B cell (primary cell): Measurements from ENCODE around the gene DGCR8. TPM values are rescaled to one million over a fixed set of nuclear protein-coding genes. Genes with fewer than 3 reads are reported as not detected.

ENCODE experiments used
- ATAC-seq: fragments of 200-7000 bp; cut with Tn5 transposase; one replicate; pipeline ENCODE4 v1.10.0; 2021; ENCODE audit warnings: low read depth, mild to moderate bottlenecking, moderate number of reproducible peaks, moderate library complexity
- CTCF ChIA-PET: fragments of 350-600 bp; sonication (Branson Sonifier 250); formaldehyde crosslinking; loops from one replicate; lab custom pipeline; 2021; ENCODE audit warnings: antibody characterized with exemption, inconsistent platforms; lab: Charles Lee
- POLR2A ChIA-PET: fragments of 350-600 bp; sonication (Branson Sonifier 250); formaldehyde crosslinking; loops from one replicate; lab custom pipeline; 2021; ENCODE audit warnings: antibody characterized with exemption; lab: Charles Lee
- DNase-seq: peaks from one replicate; pipeline ENCODE4 v3.0.0; 2013
- H2AFZ ChIP-seq: 2 replicates; pipeline ENCODE4 v1.6.1; 2012; ENCODE audit warnings: mild to moderate bottlenecking, low read depth, low read length; ENCODE audit not compliant: insufficient read depth, poor library complexity, severe bottlenecking
- H3K27ac ChIP-seq, 2 donors: 1 replicate in 1 of 2; 2 replicates in 1 of 2; pipeline ENCODE4 v1.5.1; 2012 to 2013; ENCODE audit warnings: low read length in 2 of 2, mild to moderate bottlenecking in 2 of 2, moderate library complexity in 1 of 2
- H3K27me3 ChIP-seq, 4 experiments: fragments of 200-600 bp in 1 of 4; sonication (generic) in 1 of 4; replicated peaks in 1 of 4; 1 replicate in 2 of 4; 2 replicates in 2 of 4; pipeline versions ENCODE4 v1.6.1 to v1.7.0; 2013 to 2016; ENCODE audit warnings: low read length in 3 of 4, mild to moderate bottlenecking in 2 of 4, mixed read lengths in 1 of 4, moderate library complexity in 1 of 4; ENCODE audit not compliant: insufficient read depth in 4 of 4, control insufficient read depth in 3 of 4; ENCODE audit errors: control extremely low read depth in 1 of 4
- H3K36me3 ChIP-seq, 2 experiments: replicated peaks in 1 of 2; 1 replicate in 1 of 2; 2 replicates in 1 of 2; pipeline versions ENCODE4 v1.6.1 to v1.7.1; 2013; ENCODE audit warnings: low read length in 1 of 2; ENCODE audit not compliant: insufficient read depth in 2 of 2, control insufficient read depth in 1 of 2; ENCODE audit errors: control extremely low read depth in 1 of 2, extremely low read depth in 1 of 2
- H3K4me1 ChIP-seq, 2 donors: fragments of 200-600 bp in 1 of 2; sonication (generic) in 1 of 2; 1 replicate in 1 of 2; 2 replicates in 1 of 2; pipeline versions ENCODE4 v1.5.1 to v1.6.1; 2013 to 2017; ENCODE audit warnings: low read length in 2 of 2; ENCODE audit not compliant: control insufficient read depth in 2 of 2, insufficient read depth in 2 of 2
- H3K4me2 ChIP-seq: replicated peaks from 2 replicates; pipeline ENCODE3; 2012; ENCODE audit warnings: mild to moderate bottlenecking, low read depth, low read length; ENCODE audit not compliant: poor library complexity, severe bottlenecking
- H3K4me3 ChIP-seq, 5 experiments: fragments of 200-600 bp in 1 of 5; sonication (generic) in 1 of 5; 1 replicate in 3 of 5; 2 replicates in 2 of 5; pipeline versions ENCODE4 v1.5.1 to v1.7.0; 2011 to 2016; ENCODE audit warnings: low read length in 4 of 5, mild to moderate bottlenecking in 4 of 5, low read depth in 2 of 5, control low read depth in 1 of 5, moderate library complexity in 1 of 5; ENCODE audit not compliant: insufficient read depth in 1 of 5; ENCODE audit errors: control extremely low read depth in 1 of 5, extremely low read depth in 1 of 5
- H3K79me2 ChIP-seq: fragments of 200-600 bp; sonication (generic); one replicate; pipeline ENCODE4 v1.6.0; 2016; ENCODE audit warnings: low read length; ENCODE audit not compliant: control insufficient read depth, insufficient read depth
- H3K9ac ChIP-seq: fragments of 200-600 bp; sonication (generic); 2 replicates; pipeline ENCODE4 v1.6.1; 2017; ENCODE audit warnings: mild to moderate bottlenecking, low read length, moderate library complexity
- H3K9me3 ChIP-seq, 3 donors: one replicate each; pipeline versions ENCODE4 v1.6.1 to v1.7.1; 2013; ENCODE audit warnings: low read length in 2 of 3; ENCODE audit not compliant: control insufficient read depth in 2 of 3, insufficient read depth in 1 of 3; ENCODE audit errors: control extremely low read depth in 1 of 3
- H4K20me1 ChIP-seq: 2 replicates; pipeline ENCODE4 v1.6.0; 2012; ENCODE audit warnings: mild to moderate bottlenecking, low read length; ENCODE audit not compliant: insufficient read depth, control insufficient read depth, poor library complexity, severe bottlenecking
- H3K27ac Mint-ChIP-seq: one replicate; pipeline ENCODE4 v1.8.0; 2021; ENCODE audit warnings: mixed read lengths
- H3K27me3 Mint-ChIP-seq: one replicate; pipeline ENCODE4 v1.8.0; 2021; ENCODE audit warnings: mixed read lengths
- H3K4me1 Mint-ChIP-seq: one replicate; pipeline ENCODE4 v1.8.0; 2021; ENCODE audit warnings: mixed read lengths
- H3K4me3 Mint-ChIP-seq: one replicate; pipeline ENCODE4 v1.8.0; 2021; ENCODE audit warnings: mixed read lengths
- H3K9me3 Mint-ChIP-seq: one replicate; pipeline ENCODE4 v1.8.0; 2022; ENCODE audit warnings: mixed read lengths; ENCODE audit not compliant: insufficient read depth
- EZH2 ChIP-seq: IDR thresholded peaks from 2 replicates; pipeline ENCODE4 v1.6.1; 2012; ENCODE audit warnings: borderline replicate concordance, low read depth, mild to moderate bottlenecking, moderate library complexity, low read length; ENCODE audit not compliant: insufficient read depth, poor library complexity, severe bottlenecking
- WGBS: methylation state at CpG from one replicate; pipeline ENCODE4 v1.1.5; 2013; ENCODE audit warnings: missing lambda C conversion rate; ENCODE audit not compliant: insufficient coverage; 5-methylcytosine and 5-hydroxymethylcytosine counted together
- intact Hi-C: fragments of 100-400 bp; cut with micrococcal nuclease; formaldehyde crosslinking; loops from one replicate; pipeline ENCODE4 v1.10.0; 2022
- polyA plus RNA-seq: library from polyadenylated mRNA; depleted of rRNA; stranded (reverse); fragments of >200 nt; gene quantifications from 2 replicates; pipeline ENCODE4 v1.2.3, GENCODE V29; 2012
- total RNA-seq, 2 donors: library from RNA; stranded (reverse); fragments of 120-200 nt in 1 of 2; gene quantifications; 1 replicate in 1 of 2; 2 replicates in 1 of 2; pipeline versions ENCODE4 v1.2.3 to v1.2.4, GENCODE V29; 2013 to 2022
- TF ChIP-seq, protein P1 (sequence below): fragments of 200-600 bp; IDR thresholded peaks from one replicate; pipeline ENCODE4 v1.8.0; 2022; ENCODE audit warnings: antibody characterized with exemption, mild to moderate bottlenecking

The DGCR8 gene
- total and polyA plus RNA-seq, 2 donors (not counting 1 experiment from before 2014, with no cell fraction given): 19.6 to 43.2 TPM

- Histone ChIP-seq H3K4me3 (no peak overlapping the region), H3K36me3 (peaks cover 0 to 4% of the 10 kb centered on the region in 2 experiments), H3K27ac (no peak overlapping the region), H3K27me3 (no peaks in the 10 kb centered on the region), H3K4me2 (no peak overlapping the region), H2AFZ (no peak overlapping the region), H3K4me1 (no peaks in the 10 kb centered on the region), H4K20me1 (no peaks in the 10 kb centered on the region), H3K9me3 (peaks cover 0 to 3% (median 0%) of the 10 kb centered on the region in 3 donors), H3K79me2 (no peaks in the 10 kb centered on the region), H3K9ac (no peak overlapping the region)
- ChIA-PET CTCF (no interaction called here), POLR2A (no interaction called here)
- TF ChIP-seq, protein P1, sequence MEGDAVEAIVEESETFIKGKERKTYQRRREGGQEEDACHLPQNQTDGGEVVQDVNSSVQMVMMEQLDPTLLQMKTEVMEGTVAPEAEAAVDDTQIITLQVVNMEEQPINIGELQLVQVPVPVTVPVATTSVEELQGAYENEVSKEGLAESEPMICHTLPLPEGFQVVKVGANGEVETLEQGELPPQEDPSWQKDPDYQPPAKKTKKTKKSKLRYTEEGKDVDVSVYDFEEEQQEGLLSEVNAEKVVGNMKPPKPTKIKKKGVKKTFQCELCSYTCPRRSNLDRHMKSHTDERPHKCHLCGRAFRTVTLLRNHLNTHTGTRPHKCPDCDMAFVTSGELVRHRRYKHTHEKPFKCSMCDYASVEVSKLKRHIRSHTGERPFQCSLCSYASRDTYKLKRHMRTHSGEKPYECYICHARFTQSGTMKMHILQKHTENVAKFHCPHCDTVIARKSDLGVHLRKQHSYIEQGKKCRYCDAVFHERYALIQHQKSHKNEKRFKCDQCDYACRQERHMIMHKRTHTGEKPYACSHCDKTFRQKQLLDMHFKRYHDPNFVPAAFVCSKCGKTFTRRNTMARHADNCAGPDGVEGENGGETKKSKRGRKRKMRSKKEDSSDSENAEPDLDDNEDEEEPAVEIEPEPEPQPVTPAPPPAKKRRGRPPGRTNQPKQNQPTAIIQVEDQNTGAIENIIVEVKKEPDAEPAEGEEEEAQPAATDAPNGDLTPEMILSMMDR: no peak
- no peak for TF ChIP-seq EZH2
- DNase-seq (no peak), ATAC-seq (no peak)
- intact Hi-C loops: no loop called here
- no peaks in the 10 kb centered on the region for H3K9me3 Mint-ChIP-seq
- no peaks in the 10 kb centered on the region for H3K27me3 Mint-ChIP-seq
- H3K27ac Mint-ChIP-seq: no peak overlapping the region
- no peak overlapping the region for H3K4me3 Mint-ChIP-seq
- no peaks in the 10 kb centered on the region for H3K4me1 Mint-ChIP-seq
- WGBS: 91% methylated on average over 7 of the region's 7 CpGs
These were observed 11.4 kb upstream of the DGCR8 start for GRCh38 chr22:20068640-20069039.

DNA sequence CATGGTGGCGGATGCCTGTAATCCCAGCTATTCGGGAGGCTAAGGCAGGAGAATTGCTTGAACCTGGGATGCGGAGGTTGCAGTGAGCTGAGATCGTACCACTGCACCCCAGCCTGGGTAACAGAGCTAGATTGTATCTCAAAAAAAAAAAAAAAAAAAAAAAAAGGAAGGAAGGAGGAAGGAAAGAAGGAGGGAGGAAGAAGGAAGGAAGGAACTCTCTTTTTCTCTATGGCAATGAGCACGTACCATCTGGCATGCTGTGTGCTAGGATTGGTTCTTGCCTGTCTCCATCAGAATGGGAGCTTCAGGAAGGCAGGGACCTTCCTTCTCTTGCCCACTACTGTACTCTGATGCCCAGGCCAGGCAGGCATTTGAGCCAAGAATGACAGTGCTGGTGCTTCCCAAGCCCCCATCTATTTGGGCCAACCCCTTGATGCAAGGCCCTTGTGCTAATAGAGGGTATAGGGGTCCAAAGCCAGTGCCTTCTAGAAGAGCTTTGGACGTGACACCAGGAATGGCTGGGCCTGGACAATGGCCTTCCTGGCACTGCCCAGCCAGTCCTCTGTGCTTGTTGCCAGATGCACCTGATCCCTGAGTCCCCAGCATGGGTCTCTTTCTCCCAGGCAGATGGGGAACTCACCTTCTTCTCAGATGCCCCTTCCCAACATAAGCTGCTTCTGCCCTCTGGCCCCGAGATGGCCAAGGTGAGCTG lies 10.6 kb upstream of the DGCR8 start:
- no peak for DNase-seq
- intact Hi-C loops: no loop called here
- 98% methylated on average over 3 of the region's 7 CpGs for WGBS
- Mint-ChIP-seq H3K27ac (no peak overlapping the region), H3K4me3 (no peak overlapping the region), H3K9me3 (no peaks in the 10 kb centered on the region), H3K27me3 (no peaks in the 10 kb centered on the region), H3K4me1 (no peaks in the 10 kb centered on the region)
- Histone ChIP-seq H3K27me3 (no peaks in the 10 kb centered on the region), H4K20me1 (no peaks in the 10 kb centered on the region), H3K79me2 (no peaks in the 10 kb centered on the region), H3K9ac (no peak overlapping the region), H3K9me3 (peaks cover 0 to 3% (median 0%) of the 10 kb centered on the region in 3 donors), H2AFZ (no peak overlapping the region), H3K36me3 (peaks cover 0 to 4% of the 10 kb centered on the region in 2 experiments), H3K4me3 (no peak overlapping the region), H3K27ac (no peak overlapping the region), H3K4me2 (no peak overlapping the region), H3K4me1 (no peaks in the 10 kb centered on the region)
- TF ChIP-seq EZH2: no peak
- TF ChIP-seq, protein P1: no peak
- POLR2A ChIA-PET: no interaction called here
- CTCF ChIA-PET: interaction anchor here (0.7 kb wide), 1 partner anchor 325 kb away, joined by 3 read pairs; the partner anchor contains the start of gene ZNF74
- ATAC-seq: no peak
